ENCODE data around the gene PANX2.

The PANX2 gene

GRCh38 chr22:50171965-50172421 is 1.5 kb downstream of the PANX2 start:
- no peak overlapping the region for H3K4me2 ChIP-seq (ENCODE audit: low read depth, low read length)
- TF ChIP-seq, protein P1, sequence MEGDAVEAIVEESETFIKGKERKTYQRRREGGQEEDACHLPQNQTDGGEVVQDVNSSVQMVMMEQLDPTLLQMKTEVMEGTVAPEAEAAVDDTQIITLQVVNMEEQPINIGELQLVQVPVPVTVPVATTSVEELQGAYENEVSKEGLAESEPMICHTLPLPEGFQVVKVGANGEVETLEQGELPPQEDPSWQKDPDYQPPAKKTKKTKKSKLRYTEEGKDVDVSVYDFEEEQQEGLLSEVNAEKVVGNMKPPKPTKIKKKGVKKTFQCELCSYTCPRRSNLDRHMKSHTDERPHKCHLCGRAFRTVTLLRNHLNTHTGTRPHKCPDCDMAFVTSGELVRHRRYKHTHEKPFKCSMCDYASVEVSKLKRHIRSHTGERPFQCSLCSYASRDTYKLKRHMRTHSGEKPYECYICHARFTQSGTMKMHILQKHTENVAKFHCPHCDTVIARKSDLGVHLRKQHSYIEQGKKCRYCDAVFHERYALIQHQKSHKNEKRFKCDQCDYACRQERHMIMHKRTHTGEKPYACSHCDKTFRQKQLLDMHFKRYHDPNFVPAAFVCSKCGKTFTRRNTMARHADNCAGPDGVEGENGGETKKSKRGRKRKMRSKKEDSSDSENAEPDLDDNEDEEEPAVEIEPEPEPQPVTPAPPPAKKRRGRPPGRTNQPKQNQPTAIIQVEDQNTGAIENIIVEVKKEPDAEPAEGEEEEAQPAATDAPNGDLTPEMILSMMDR (IDR thresholded peaks at IDR 0.05; ENCODE audit: low read length), result no peak
- no peak for TF ChIP-seq EZH2phosphoT487 (IDR thresholded peaks at IDR 0.05; ENCODE audit: low read length)
- TF ChIP-seq EZH2 (optimal IDR thresholded peaks at IDR 0.05; ENCODE audit: low read depth, low read length), result no peak
- no peaks in the 10 kb centered on the region for H3K4me1 ChIP-seq (ENCODE audit: low read length)
- H3K36me3 ChIP-seq (replicated peaks; ENCODE audit: insufficient read depth, low read length), result no peaks in the 10 kb centered on the region
- H3F3A ChIP-seq (ENCODE audit: insufficient read depth, low read length), result no peaks in the 10 kb centered on the region
- no peak overlapping the region for H2AFZ ChIP-seq (ENCODE audit: low read length)
- no peak overlapping the region for H3K27ac ChIP-seq (ENCODE audit: low read length)
- H3K79me2 ChIP-seq (ENCODE audit: low read length), result no peaks in the 10 kb centered on the region
- no peak for DNase-seq
- H3K4me3 ChIP-seq (ENCODE audit: low read length), result no peak overlapping the region
- no peaks in the 10 kb centered on the region for H4K20me1 ChIP-seq (ENCODE audit: insufficient read depth, low read length)
- H3K9ac ChIP-seq (ENCODE audit: low read length), result no peak overlapping the region
- H3K9me3 ChIP-seq (replicated peaks; ENCODE audit: insufficient read depth, low read length), result no peaks in the 10 kb centered on the region
- peaks cover 14% of the 10 kb centered on the region for H3K27me3 ChIP-seq (replicated peaks; ENCODE audit: insufficient read depth, low read length)
- no peaks in the 10 kb centered on the region for H3K9me2 ChIP-seq (replicated peaks; ENCODE audit: insufficient read depth, low read length)

DNA sequence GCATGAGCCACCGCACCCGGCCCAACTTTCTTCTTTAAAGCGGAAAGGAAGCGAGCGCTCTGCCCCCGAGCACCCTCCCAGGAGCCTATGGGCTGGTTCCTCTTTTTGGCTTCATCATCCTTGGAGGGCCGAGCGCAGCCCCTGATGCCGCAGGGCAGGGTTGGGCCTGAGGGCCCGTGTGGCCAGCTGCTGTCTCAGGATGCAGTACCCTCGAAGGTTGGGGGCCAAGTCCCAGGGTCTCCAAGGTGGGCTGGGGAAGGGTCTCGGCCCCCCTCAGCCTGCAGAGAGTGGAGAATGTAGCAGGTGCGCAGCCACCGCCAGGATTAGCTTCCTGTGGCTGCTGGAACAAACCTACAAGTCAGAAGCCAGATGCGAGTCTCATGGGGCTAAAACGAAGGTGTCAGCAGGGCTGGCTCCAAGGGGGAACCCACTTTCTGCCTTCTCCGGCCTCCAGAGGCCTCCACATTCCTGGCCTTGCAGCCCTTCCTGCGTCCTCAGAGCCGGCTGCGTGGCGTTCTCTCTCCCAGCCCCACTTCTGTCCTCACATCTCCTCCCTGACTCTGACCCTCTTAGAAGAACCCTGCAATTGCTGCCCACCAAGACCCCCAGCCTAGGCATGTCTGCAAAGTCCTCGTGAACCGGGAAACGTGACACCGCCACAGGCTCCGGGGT is 2.9 kb downstream of the PANX2 start:
- Histone ChIP-seq H3K79me2 (ENCODE audit: low read length) (no peaks in the 10 kb centered on the region), H3K27ac (ENCODE audit: low read length) (no peak overlapping the region), H3F3A (ENCODE audit: insufficient read depth, low read length) (no peaks in the 10 kb centered on the region), H3K4me2 (ENCODE audit: low read depth, low read length) (no peak overlapping the region), H3K9me3 (replicated peaks; ENCODE audit: insufficient read depth, low read length) (no peaks in the 10 kb centered on the region), H3K9ac (ENCODE audit: low read length) (no peak overlapping the region), H3K4me1 (ENCODE audit: low read length) (no peaks in the 10 kb centered on the region), H4K20me1 (ENCODE audit: insufficient read depth, low read length) (no peaks in the 10 kb centered on the region), H3K4me3 (ENCODE audit: low read length) (no peak overlapping the region), H3K36me3 (replicated peaks; ENCODE audit: insufficient read depth, low read length) (no peaks in the 10 kb centered on the region), H2AFZ (ENCODE audit: low read length) (no peak overlapping the region), H3K9me2 (replicated peaks; ENCODE audit: insufficient read depth, low read length) (no peaks in the 10 kb centered on the region), H3K27me3 (replicated peaks; ENCODE audit: insufficient read depth, low read length) (peaks cover 14% of the 10 kb centered on the region)
- no peak for DNase-seq
- TF ChIP-seq EZH2 (optimal IDR thresholded peaks at IDR 0.05; ENCODE audit: low read depth, low read length) (no peak), EZH2phosphoT487 (IDR thresholded peaks at IDR 0.05; ENCODE audit: low read length) (no peak)
- TF ChIP-seq, protein P1 (IDR thresholded peaks at IDR 0.05; ENCODE audit: low read length), result no peak

GRCh38 chr22:50173983-50174355 is 3.4 kb downstream of the PANX2 start:
- Histone ChIP-seq H3K27ac (ENCODE audit: low read length) (no peak overlapping the region), H3K9ac (ENCODE audit: low read length) (no peak overlapping the region), H3K27me3 (replicated peaks; ENCODE audit: insufficient read depth, low read length) (peaks cover 10% of the 10 kb centered on the region), H3K36me3 (replicated peaks; ENCODE audit: insufficient read depth, low read length) (no peaks in the 10 kb centered on the region), H3K4me1 (ENCODE audit: low read length) (no peaks in the 10 kb centered on the region), H3K4me2 (ENCODE audit: low read depth, low read length) (no peak overlapping the region), H2AFZ (ENCODE audit: low read length) (no peak overlapping the region), H3K9me2 (replicated peaks; ENCODE audit: insufficient read depth, low read length) (no peaks in the 10 kb centered on the region), H3K4me3 (ENCODE audit: low read length) (no peak overlapping the region), H4K20me1 (ENCODE audit: insufficient read depth, low read length) (no peaks in the 10 kb centered on the region), H3K79me2 (ENCODE audit: low read length) (no peaks in the 10 kb centered on the region), H3K9me3 (replicated peaks; ENCODE audit: insufficient read depth, low read length) (no peaks in the 10 kb centered on the region), H3F3A (ENCODE audit: insufficient read depth, low read length) (no peaks in the 10 kb centered on the region)
- TF ChIP-seq EZH2 (optimal IDR thresholded peaks at IDR 0.05; ENCODE audit: low read depth, low read length), result no peak
- TF ChIP-seq, protein P1 (IDR thresholded peaks at IDR 0.05; ENCODE audit: low read length), result no peak
- TF ChIP-seq EZH2phosphoT487 (IDR thresholded peaks at IDR 0.05; ENCODE audit: low read length), result no peak
- DNase-seq, result no peak

Measured in MM.1S (cell line).